B cell (primary cell): ENCODE data around the gene RASAL3. TPM values are rescaled to one million over a fixed set of nuclear protein-coding genes. Genes with fewer than 3 reads are reported as not detected.

Source experiments
- ATAC-seq: fragments of 200-7000 bp; cut with Tn5 transposase; one replicate; pipeline ENCODE4 v1.10.0; 2021; ENCODE audit warnings: low read depth, mild to moderate bottlenecking, moderate number of reproducible peaks, moderate library complexity
- CTCF ChIA-PET: fragments of 350-600 bp; sonication (Branson Sonifier 250); formaldehyde crosslinking; loops from one replicate; lab custom pipeline; 2021; ENCODE audit warnings: antibody characterized with exemption, inconsistent platforms; lab: Charles Lee
- POLR2A ChIA-PET: fragments of 350-600 bp; sonication (Branson Sonifier 250); formaldehyde crosslinking; loops from one replicate; lab custom pipeline; 2021; ENCODE audit warnings: antibody characterized with exemption; lab: Charles Lee
- DNase-seq: peaks from one replicate; pipeline ENCODE4 v3.0.0; 2013
- H2AFZ ChIP-seq: 2 replicates; pipeline ENCODE4 v1.6.1; 2012; ENCODE audit warnings: mild to moderate bottlenecking, low read depth, low read length; ENCODE audit not compliant: insufficient read depth, poor library complexity, severe bottlenecking
- H3K27ac ChIP-seq, 2 donors: 1 replicate in 1 of 2; 2 replicates in 1 of 2; pipeline ENCODE4 v1.5.1; 2012 to 2013; ENCODE audit warnings: low read length in 2 of 2, mild to moderate bottlenecking in 2 of 2, moderate library complexity in 1 of 2
- H3K27me3 ChIP-seq, 4 experiments: fragments of 200-600 bp in 1 of 4; sonication (generic) in 1 of 4; replicated peaks in 1 of 4; 1 replicate in 2 of 4; 2 replicates in 2 of 4; pipeline versions ENCODE4 v1.6.1 to v1.7.0; 2013 to 2016; ENCODE audit warnings: low read length in 3 of 4, mild to moderate bottlenecking in 2 of 4, mixed read lengths in 1 of 4, moderate library complexity in 1 of 4; ENCODE audit not compliant: insufficient read depth in 4 of 4, control insufficient read depth in 3 of 4; ENCODE audit errors: control extremely low read depth in 1 of 4
- H3K36me3 ChIP-seq, 2 experiments: replicated peaks in 1 of 2; 1 replicate in 1 of 2; 2 replicates in 1 of 2; pipeline versions ENCODE4 v1.6.1 to v1.7.1; 2013; ENCODE audit warnings: low read length in 1 of 2; ENCODE audit not compliant: insufficient read depth in 2 of 2, control insufficient read depth in 1 of 2; ENCODE audit errors: control extremely low read depth in 1 of 2, extremely low read depth in 1 of 2
- H3K4me1 ChIP-seq, 2 donors: fragments of 200-600 bp in 1 of 2; sonication (generic) in 1 of 2; 1 replicate in 1 of 2; 2 replicates in 1 of 2; pipeline versions ENCODE4 v1.5.1 to v1.6.1; 2013 to 2017; ENCODE audit warnings: low read length in 2 of 2; ENCODE audit not compliant: control insufficient read depth in 2 of 2, insufficient read depth in 2 of 2
- H3K4me2 ChIP-seq: replicated peaks from 2 replicates; pipeline ENCODE3; 2012; ENCODE audit warnings: mild to moderate bottlenecking, low read depth, low read length; ENCODE audit not compliant: poor library complexity, severe bottlenecking
- H3K4me3 ChIP-seq, 5 experiments: fragments of 200-600 bp in 1 of 5; sonication (generic) in 1 of 5; 1 replicate in 3 of 5; 2 replicates in 2 of 5; pipeline versions ENCODE4 v1.5.1 to v1.7.0; 2011 to 2016; ENCODE audit warnings: low read length in 4 of 5, mild to moderate bottlenecking in 4 of 5, low read depth in 2 of 5, control low read depth in 1 of 5, moderate library complexity in 1 of 5; ENCODE audit not compliant: insufficient read depth in 1 of 5; ENCODE audit errors: control extremely low read depth in 1 of 5, extremely low read depth in 1 of 5
- H3K79me2 ChIP-seq: fragments of 200-600 bp; sonication (generic); one replicate; pipeline ENCODE4 v1.6.0; 2016; ENCODE audit warnings: low read length; ENCODE audit not compliant: control insufficient read depth, insufficient read depth
- H3K9ac ChIP-seq: fragments of 200-600 bp; sonication (generic); 2 replicates; pipeline ENCODE4 v1.6.1; 2017; ENCODE audit warnings: mild to moderate bottlenecking, low read length, moderate library complexity
- H3K9me3 ChIP-seq, 3 donors: one replicate each; pipeline versions ENCODE4 v1.6.1 to v1.7.1; 2013; ENCODE audit warnings: low read length in 2 of 3; ENCODE audit not compliant: control insufficient read depth in 2 of 3, insufficient read depth in 1 of 3; ENCODE audit errors: control extremely low read depth in 1 of 3
- H4K20me1 ChIP-seq: 2 replicates; pipeline ENCODE4 v1.6.0; 2012; ENCODE audit warnings: mild to moderate bottlenecking, low read length; ENCODE audit not compliant: insufficient read depth, control insufficient read depth, poor library complexity, severe bottlenecking
- H3K27ac Mint-ChIP-seq: one replicate; pipeline ENCODE4 v1.8.0; 2021; ENCODE audit warnings: mixed read lengths
- H3K27me3 Mint-ChIP-seq: one replicate; pipeline ENCODE4 v1.8.0; 2021; ENCODE audit warnings: mixed read lengths
- H3K4me1 Mint-ChIP-seq: one replicate; pipeline ENCODE4 v1.8.0; 2021; ENCODE audit warnings: mixed read lengths
- H3K4me3 Mint-ChIP-seq: one replicate; pipeline ENCODE4 v1.8.0; 2021; ENCODE audit warnings: mixed read lengths
- H3K9me3 Mint-ChIP-seq: one replicate; pipeline ENCODE4 v1.8.0; 2022; ENCODE audit warnings: mixed read lengths; ENCODE audit not compliant: insufficient read depth
- EZH2 ChIP-seq: IDR thresholded peaks from 2 replicates; pipeline ENCODE4 v1.6.1; 2012; ENCODE audit warnings: borderline replicate concordance, low read depth, mild to moderate bottlenecking, moderate library complexity, low read length; ENCODE audit not compliant: insufficient read depth, poor library complexity, severe bottlenecking
- WGBS: methylation state at CpG from one replicate; pipeline ENCODE4 v1.1.5; 2013; ENCODE audit warnings: missing lambda C conversion rate; ENCODE audit not compliant: insufficient coverage; 5-methylcytosine and 5-hydroxymethylcytosine counted together
- intact Hi-C: fragments of 100-400 bp; cut with micrococcal nuclease; formaldehyde crosslinking; loops from one replicate; pipeline ENCODE4 v1.10.0; 2022
- polyA plus RNA-seq: library from polyadenylated mRNA; depleted of rRNA; stranded (reverse); fragments of >200 nt; gene quantifications from 2 replicates; pipeline ENCODE4 v1.2.3, GENCODE V29; 2012
- total RNA-seq, 2 donors: library from RNA; stranded (reverse); fragments of 120-200 nt in 1 of 2; gene quantifications; 1 replicate in 1 of 2; 2 replicates in 1 of 2; pipeline versions ENCODE4 v1.2.3 to v1.2.4, GENCODE V29; 2013 to 2022
- TF ChIP-seq, protein P1 (sequence below): fragments of 200-600 bp; IDR thresholded peaks from one replicate; pipeline ENCODE4 v1.8.0; 2022; ENCODE audit warnings: antibody characterized with exemption, mild to moderate bottlenecking

RASAL3 gene
- total and polyA plus RNA-seq, 2 donors (not counting 1 experiment from before 2014, with no cell fraction given) = 95.3 to 154 TPM

DNA sequence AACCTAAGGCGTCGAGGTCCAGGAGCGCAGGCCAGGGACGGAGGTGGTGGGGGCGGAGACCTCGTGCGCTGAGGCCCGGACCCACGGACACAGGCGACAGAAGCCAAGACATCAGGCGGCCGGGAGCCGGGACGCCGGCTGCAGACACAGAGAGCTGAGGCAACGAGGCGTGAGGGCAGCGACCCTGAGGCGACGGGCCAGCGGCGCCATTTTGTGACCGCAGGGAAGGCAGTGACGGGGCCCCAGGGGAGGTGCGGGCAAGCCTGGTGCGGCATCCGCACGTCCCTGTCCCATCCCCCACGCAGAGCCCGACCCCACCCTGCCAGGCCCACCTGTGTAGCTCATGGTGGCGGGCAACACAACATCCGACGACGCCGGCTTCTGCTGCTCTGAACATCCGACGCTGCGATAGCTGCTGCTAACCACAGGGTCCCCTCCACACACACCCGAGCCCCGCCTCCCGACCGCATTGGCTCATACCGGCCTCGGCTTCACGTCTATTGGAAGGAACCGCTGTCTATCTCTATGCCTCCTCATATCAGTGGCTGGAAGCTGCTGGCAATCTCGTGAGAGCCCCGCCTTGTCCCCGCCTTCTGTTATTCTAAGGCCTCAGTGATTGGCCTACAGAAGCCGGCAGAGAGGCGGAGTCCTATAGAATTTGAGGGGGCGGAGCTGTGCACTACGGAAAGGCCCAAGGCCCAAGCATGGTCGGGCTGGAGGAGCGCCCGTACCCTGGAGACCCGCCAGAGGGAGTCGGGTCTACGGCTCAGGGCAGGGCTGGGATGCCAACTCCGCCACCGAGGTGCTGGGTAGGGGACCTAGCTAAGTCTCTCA lies 45.5 kb downstream of the RASAL3 start, which contains the start of gene AKAP8L:
TSS of gene AKAP8L (minus strand) at position 410 of the 834 bp plus-strand sequence. CDS start at position 345, 65 bp downstream.
- no peak for TF ChIP-seq EZH2
- TF ChIP-seq, protein P1, sequence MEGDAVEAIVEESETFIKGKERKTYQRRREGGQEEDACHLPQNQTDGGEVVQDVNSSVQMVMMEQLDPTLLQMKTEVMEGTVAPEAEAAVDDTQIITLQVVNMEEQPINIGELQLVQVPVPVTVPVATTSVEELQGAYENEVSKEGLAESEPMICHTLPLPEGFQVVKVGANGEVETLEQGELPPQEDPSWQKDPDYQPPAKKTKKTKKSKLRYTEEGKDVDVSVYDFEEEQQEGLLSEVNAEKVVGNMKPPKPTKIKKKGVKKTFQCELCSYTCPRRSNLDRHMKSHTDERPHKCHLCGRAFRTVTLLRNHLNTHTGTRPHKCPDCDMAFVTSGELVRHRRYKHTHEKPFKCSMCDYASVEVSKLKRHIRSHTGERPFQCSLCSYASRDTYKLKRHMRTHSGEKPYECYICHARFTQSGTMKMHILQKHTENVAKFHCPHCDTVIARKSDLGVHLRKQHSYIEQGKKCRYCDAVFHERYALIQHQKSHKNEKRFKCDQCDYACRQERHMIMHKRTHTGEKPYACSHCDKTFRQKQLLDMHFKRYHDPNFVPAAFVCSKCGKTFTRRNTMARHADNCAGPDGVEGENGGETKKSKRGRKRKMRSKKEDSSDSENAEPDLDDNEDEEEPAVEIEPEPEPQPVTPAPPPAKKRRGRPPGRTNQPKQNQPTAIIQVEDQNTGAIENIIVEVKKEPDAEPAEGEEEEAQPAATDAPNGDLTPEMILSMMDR = peak; percentile 87
- peaks cover 39% of the 10 kb centered on the region for H4K20me1 ChIP-seq
- H3K4me3 ChIP-seq = peak within 1 kb of the TSS; percentile 36 to 97 (median 91)
- peak within 1 kb of the TSS; percentile 68 to 85 for H3K27ac ChIP-seq
- H3K4me3 Mint-ChIP-seq = peak within 1 kb of the TSS; percentile 100
- H3K9me3 ChIP-seq = peaks cover 0 to 9% (median 0%) of the 10 kb centered on the region in 3 donors
- ChIA-PET CTCF (interaction anchor here (0.6 to 7.9 kb wide), 36 partner anchors 8 to 327 kb away, joined by 3 to 145 read pairs (median 4); partner anchors contain the start of genes AKAP8 and RASAL3), POLR2A (interaction anchor here (0.5 to 3.7 kb wide), 7 partner anchors 15 to 1668 kb away, joined by 3 to 38 read pairs (median 10); partner anchors contain the start of gene AKAP8)
- H3K9ac ChIP-seq = peak within 1 kb of the TSS; percentile 95
- under 1% methylated on average over 61 of the region's 61 CpGs for WGBS
- peaks cover 2 to 25% of the 10 kb centered on the region in 2 experiments for H3K36me3 ChIP-seq
- peak within 1 kb of the TSS; percentile 78 for H2AFZ ChIP-seq
- no peaks in the 10 kb centered on the region for H3K27me3 Mint-ChIP-seq
- H3K4me1 ChIP-seq = peaks cover 18 to 24% of the 10 kb centered on the region in 2 donors
- peak; percentile 93 for ATAC-seq
- peaks cover 39% of the 10 kb centered on the region for H3K4me1 Mint-ChIP-seq
- DNase-seq = peak; percentile 100
- peak within 1 kb of the TSS; percentile 88 for H3K4me2 ChIP-seq
- H3K27me3 ChIP-seq = no peaks in the 10 kb centered on the region
- intact Hi-C loops = loop anchor here (1.0 to 2.0 kb wide), 7 partner anchors 14 to 138 kb away; partner anchors contain the start of genes AKAP8 and RASAL3
- H3K27ac Mint-ChIP-seq = peak within 1 kb of the TSS; percentile 100
- H3K9me3 Mint-ChIP-seq = no peaks in the 10 kb centered on the region
- H3K79me2 ChIP-seq = peaks cover 49% of the 10 kb centered on the region
